ES-I3 (cell line): ENCODE results near the gene HHAT.

Source experiments
- H3K36me3 ChIP-seq: 2 replicates; pipeline ENCODE4 v1.6.1; 2013; ENCODE audit warnings: mild to moderate bottlenecking, low read length, control low read depth, moderate library complexity; ENCODE audit not compliant: insufficient read depth
- H3K4me1 ChIP-seq: 2 replicates; pipeline ENCODE4 v1.6.1; 2013; ENCODE audit warnings: mild to moderate bottlenecking, control low read depth, low read length; ENCODE audit not compliant: insufficient read depth
- H3K9ac ChIP-seq: 2 replicates; pipeline ENCODE4 v1.6.1; 2013; ENCODE audit warnings: low read depth, mild to moderate bottlenecking, low read length, moderate library complexity
- H3K9me3 ChIP-seq: 2 replicates; pipeline ENCODE4 v1.6.1; 2013; ENCODE audit warnings: mild to moderate bottlenecking, low read length, moderate library complexity; ENCODE audit not compliant: control insufficient read depth, insufficient read depth

The HHAT gene

GRCh38 chr1:210475321-210475720 is 146.6 kb downstream of the HHAT start:
- H3K9me3 ChIP-seq = no peaks in the 10 kb centered on the region
- no peaks in the 10 kb centered on the region for H3K4me1 ChIP-seq

DNA sequence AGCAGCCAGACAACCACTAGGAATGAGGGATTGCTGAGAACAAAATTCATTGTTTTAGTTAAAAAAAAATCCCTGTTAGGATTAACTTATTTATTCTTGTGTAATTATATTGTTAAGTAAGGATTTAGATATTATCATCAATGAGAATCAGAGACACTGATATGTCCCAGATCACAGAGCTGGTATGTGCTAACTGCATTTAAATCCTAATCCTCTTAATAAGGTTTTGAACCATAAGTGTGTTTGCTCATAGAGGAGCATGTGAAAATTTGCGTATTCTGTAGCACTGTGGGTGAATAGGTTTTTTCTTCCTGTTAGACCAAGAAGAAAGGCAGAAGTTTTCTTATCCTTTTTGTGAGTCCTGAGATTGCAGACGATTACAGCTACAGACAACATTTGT is 147.1 kb downstream of the HHAT start:
- Histone ChIP-seq H3K9ac (no peak overlapping the region), H3K9me3 (no peaks in the 10 kb centered on the region), H3K4me1 (no peaks in the 10 kb centered on the region), H3K36me3 (no peaks in the 10 kb centered on the region)

More at GRCh38 chr1:210475321-210475720, 146.6 kb downstream of the HHAT start:
- no peaks in the 10 kb centered on the region for H3K36me3 ChIP-seq
- H3K9ac ChIP-seq = no peak overlapping the region

DNA sequence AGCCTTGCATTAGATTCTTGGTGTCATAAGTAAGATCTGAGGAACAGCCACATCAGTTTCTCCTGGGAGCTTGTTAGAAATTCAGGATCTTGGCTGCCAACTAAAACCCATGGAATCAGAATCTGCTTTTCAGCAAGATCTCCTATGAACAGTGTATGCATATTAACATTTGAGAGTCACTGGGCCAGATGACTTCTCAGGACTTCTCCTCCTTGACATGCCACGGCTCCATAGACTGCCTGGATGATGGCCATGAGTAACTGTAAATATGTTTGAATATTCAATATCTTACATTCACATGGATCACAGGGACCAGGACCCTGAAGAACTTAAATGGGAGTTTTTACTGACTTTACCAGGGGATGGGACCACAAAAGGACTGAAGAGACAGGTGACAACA is 148.0 kb downstream of the HHAT start:
- H3K36me3 ChIP-seq = no peaks in the 10 kb centered on the region
- no peaks in the 10 kb centered on the region for H3K4me1 ChIP-seq
- no peaks in the 10 kb centered on the region for H3K9me3 ChIP-seq
- no peak overlapping the region for H3K9ac ChIP-seq

- H3K36me3 ChIP-seq = no peaks in the 10 kb centered on the region
- no peaks in the 10 kb centered on the region for H3K9me3 ChIP-seq
- no peaks in the 10 kb centered on the region for H3K4me1 ChIP-seq
- no peak overlapping the region for H3K9ac ChIP-seq
Observed at GRCh38 chr1:210477328-210477924, 148.7 kb downstream of the HHAT start.

DNA sequence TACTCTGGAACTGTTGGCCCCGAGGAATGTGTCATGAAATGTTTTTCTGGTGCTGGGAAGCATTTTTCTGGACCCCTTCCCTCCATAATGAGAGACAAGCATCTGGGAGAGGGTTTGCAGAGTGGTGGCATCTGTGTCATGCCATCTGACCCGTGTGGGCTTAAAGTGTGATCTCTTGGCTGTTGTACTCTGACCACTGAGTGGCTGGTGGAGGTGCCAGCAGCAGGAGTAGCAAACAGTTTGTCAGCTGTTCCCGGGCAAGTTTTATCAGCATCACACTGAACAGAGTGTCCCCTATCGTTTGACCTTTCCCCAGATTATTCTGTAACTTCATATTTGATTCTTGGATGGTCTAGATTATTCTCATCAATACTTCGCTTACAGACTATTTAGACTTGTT is 150.1 kb downstream of the HHAT start:
- Histone ChIP-seq H3K9me3 (no peaks in the 10 kb centered on the region), H3K36me3 (no peaks in the 10 kb centered on the region)

DNA sequence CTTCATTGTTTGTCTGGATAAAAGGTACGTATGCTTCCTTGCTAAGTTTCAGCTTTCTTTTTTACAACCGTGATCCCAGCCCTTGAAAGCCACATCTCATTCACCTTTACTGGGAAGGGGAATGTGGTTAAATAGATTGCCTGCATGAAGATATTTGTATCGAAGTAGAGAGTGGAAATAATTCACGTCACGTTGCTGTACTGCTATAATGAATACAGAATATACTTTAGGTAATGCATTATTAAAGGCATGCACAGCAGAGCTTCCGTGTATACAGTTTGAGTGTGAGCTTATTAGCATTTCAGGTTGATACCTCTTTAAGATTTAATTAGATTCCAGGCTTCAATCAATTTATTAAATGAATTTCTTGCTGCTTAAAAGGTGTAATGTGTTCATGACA is 153.8 kb downstream of the HHAT start:
- H3K36me3 ChIP-seq = no peaks in the 10 kb centered on the region
- H3K4me1 ChIP-seq = peaks cover 8% of the 10 kb centered on the region; the same call in 1 of the 2 replicates
- H3K9me3 ChIP-seq = no peaks in the 10 kb centered on the region
- H3K9ac ChIP-seq = no peak overlapping the region

More for the DNA sequence above, 150.1 kb downstream of the HHAT start:
- Histone ChIP-seq H3K9ac (no peak overlapping the region), H3K4me1 (peaks cover 4% of the 10 kb centered on the region; the same call in 1 of the 2 replicates)

DNA sequence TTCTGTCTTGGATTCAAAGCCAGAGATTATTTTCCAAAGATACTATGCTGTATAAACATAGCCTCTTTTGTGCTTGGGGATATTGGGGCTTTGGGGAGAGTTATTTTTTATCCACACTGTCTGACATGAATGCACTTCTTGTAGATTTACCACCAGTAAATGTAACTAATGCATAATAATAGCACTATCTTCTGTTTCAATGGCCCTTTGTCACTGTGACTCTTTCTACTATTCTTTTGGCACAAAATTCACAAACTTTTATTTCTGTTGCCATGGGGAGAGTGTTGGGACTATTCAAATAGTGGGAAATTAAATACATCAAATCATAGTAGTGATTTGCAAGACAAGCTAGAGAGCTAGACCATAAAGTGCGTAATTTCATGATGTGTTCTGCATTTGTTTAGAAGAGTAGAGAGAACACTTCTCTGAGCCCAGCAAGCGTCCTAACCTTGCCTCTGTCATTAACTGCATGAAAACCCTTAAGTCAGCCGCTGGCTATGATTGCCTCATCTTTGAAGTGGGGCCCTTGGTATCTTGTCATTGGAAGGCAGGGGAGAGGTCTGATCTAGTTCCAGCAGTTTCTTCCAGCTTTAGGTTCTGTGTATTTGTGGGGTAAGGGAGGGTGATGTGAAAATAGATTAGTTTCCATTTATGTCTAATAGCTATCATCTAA is 154.4 kb downstream of the HHAT start:
- Histone ChIP-seq H3K9me3 (no peaks in the 10 kb centered on the region), H3K36me3 (no peaks in the 10 kb centered on the region), H3K9ac (no peak overlapping the region), H3K4me1 (peaks cover 8% of the 10 kb centered on the region; the same call in 1 of the 2 replicates)

GRCh38 chr1:210483821-210484220 is 155.1 kb downstream of the HHAT start:
- Histone ChIP-seq H3K9ac (no peak overlapping the region), H3K9me3 (no peaks in the 10 kb centered on the region), H3K36me3 (no peaks in the 10 kb centered on the region), H3K4me1 (peaks cover 8% of the 10 kb centered on the region; the same call in 1 of the 2 replicates)

DNA sequence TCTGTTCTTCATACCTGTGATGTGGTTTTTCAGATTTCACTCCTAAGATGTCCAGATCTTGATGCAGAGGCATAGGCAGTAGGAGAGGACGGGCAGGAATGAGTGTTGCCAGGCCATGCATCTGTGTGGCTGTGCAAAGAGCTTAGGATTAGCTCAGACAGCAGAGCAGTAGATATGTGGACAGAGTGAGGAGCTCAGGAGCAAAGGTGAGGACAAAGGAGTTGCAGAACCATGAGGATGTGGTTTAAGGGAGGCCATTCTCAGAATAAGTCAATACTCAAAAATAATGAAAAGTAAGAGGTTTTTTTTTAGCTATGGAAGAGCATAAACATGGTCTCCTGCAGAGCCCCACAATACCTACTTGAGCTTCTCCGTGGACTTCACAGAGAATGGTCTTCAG is 158.3 kb downstream of the HHAT start:
- Histone ChIP-seq H3K36me3 (no peaks in the 10 kb centered on the region), H3K9me3 (no peaks in the 10 kb centered on the region), H3K4me1 (peaks cover 8% of the 10 kb centered on the region; the same call in 1 of the 2 replicates), H3K9ac (no peak overlapping the region)

DNA sequence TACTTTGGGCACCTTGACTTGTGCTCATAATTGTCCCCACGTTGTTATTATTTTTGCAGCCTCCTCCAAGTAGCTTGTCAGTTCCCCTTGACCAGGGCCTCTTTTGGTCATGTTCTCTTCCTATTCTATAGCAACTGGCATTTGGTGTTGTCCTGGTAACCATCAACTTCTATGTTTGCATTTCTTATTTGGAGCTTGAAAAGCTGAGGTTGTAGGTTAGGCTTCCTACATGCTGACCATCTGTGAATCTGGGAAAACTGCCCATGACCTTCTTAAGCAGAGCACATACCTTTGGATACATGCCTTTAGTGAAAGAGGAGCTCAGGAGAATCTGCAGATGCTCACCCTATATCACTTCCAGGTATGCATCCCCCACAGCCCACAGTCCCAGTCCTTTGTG is 160.8 kb downstream of the HHAT start:
- H3K9me3 ChIP-seq = no peaks in the 10 kb centered on the region
- H3K36me3 ChIP-seq = no peaks in the 10 kb centered on the region
- H3K9ac ChIP-seq = no peak overlapping the region
- H3K4me1 ChIP-seq = peaks cover 3% of the 10 kb centered on the region; the same call in 1 of the 2 replicates

DNA sequence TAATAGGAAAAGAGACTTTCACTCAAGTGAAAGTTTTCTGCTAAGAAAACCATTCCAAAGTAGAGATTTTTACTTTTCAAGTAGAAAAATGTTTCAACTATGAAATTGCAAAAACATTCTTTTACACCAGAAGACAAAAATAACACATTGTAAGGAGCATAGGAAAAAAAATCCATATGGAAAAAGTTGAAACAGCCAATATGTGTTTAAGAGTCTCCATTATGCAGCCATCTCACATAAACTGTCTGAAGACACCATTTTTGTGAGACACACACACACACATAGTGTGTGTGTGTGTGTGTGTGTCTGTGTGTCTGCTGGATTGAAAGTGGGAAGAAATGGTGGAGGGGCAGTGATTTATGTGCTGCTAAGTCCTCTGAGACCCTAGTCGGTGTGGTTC is 162.1 kb downstream of the HHAT start:
- H3K9ac ChIP-seq = no peak overlapping the region
- no peaks in the 10 kb centered on the region for H3K36me3 ChIP-seq
- H3K4me1 ChIP-seq = peaks cover 3% of the 10 kb centered on the region; the same call in 1 of the 2 replicates
- no peaks in the 10 kb centered on the region for H3K9me3 ChIP-seq

GRCh38 chr1:210496063-210496462 is 167.4 kb downstream of the HHAT start:
- H3K36me3 ChIP-seq = no peaks in the 10 kb centered on the region
- H3K9me3 ChIP-seq = no peaks in the 10 kb centered on the region
- H3K4me1 ChIP-seq = no peaks in the 10 kb centered on the region
- H3K9ac ChIP-seq = no peak overlapping the region

DNA sequence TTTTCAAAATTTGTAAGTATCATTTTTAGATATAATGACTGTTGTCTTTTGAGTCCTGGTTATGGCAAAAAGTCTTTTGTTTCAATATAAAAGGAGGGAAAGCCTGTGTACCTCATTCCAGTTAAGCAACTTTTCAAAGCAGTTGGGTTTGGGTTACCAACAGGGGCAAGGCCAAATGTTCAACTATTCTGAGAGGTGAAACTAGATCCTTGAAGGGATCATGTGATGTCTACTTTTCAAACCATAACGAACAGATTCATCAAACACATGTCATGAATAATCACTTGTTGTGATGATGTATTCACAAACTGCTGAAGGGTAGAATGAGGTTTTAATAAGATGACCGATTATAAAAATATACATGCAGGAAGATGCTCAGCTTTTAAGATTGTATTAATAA is 171.3 kb downstream of the HHAT start:
- Histone ChIP-seq H3K36me3 (no peaks in the 10 kb centered on the region), H3K9me3 (no peaks in the 10 kb centered on the region), H3K4me1 (no peaks in the 10 kb centered on the region), H3K9ac (no peak overlapping the region)

DNA sequence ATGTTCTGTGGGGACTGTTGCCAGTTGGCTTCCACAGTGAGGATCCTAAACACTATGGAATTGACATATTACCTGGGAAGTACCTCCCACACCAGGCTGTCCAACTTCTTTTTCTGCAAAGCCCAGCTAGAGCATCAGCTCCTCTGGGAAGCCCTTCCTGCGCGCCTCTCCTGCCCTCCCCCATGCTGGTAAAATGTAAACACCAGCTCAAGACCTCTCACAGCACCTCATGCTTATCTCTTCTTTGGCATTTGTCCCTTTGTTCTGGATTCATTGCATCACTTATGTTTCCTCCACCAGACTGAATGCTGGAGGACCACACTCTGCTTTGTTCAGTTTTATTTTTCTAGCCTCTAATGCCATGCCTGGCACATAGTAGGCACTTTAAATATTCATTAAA is 172.1 kb downstream of the HHAT start:
- no peak overlapping the region for H3K9ac ChIP-seq
- no peaks in the 10 kb centered on the region for H3K36me3 ChIP-seq
- no peaks in the 10 kb centered on the region for H3K9me3 ChIP-seq
- peaks cover 7% of the 10 kb centered on the region; the same call in 1 of the 2 replicates for H3K4me1 ChIP-seq

GRCh38 chr1:210504286-210504685 is 175.6 kb downstream of the HHAT start:
- H3K4me1 ChIP-seq = peaks cover 7% of the 10 kb centered on the region; the same call in 1 of the 2 replicates
- no peaks in the 10 kb centered on the region for H3K9me3 ChIP-seq
- H3K9ac ChIP-seq = no peak overlapping the region
- H3K36me3 ChIP-seq = no peaks in the 10 kb centered on the region
